D721Med (cell line): ENCODE measurements around the gene HECTD2.

ENCODE experiments used
- DNase-seq: peaks from one replicate; pipeline ENCODE4 v3.0.0; 2011; ENCODE audit warnings: low spot score; ENCODE audit not compliant: insufficient read length
- FAIRE-seq: peaks from 2 replicates; lab custom pipeline; 2011; peaks lifted over from hg19 to GRCh38; lab: Jason Lieb, UNC
- TF ChIP-seq, protein P1 (sequence below): IDR thresholded peaks from 2 replicates; pipeline ENCODE4 v1.5.1; 2012; ENCODE audit warnings: mild to moderate bottlenecking, control low read depth; ENCODE audit not compliant: insufficient read depth; ENCODE audit errors: missing control alignments

HECTD2 gene

GRCh38 chr10:91474009-91474408 lies 63.9 kb downstream of the HECTD2 start:
- TF ChIP-seq, protein P1, sequence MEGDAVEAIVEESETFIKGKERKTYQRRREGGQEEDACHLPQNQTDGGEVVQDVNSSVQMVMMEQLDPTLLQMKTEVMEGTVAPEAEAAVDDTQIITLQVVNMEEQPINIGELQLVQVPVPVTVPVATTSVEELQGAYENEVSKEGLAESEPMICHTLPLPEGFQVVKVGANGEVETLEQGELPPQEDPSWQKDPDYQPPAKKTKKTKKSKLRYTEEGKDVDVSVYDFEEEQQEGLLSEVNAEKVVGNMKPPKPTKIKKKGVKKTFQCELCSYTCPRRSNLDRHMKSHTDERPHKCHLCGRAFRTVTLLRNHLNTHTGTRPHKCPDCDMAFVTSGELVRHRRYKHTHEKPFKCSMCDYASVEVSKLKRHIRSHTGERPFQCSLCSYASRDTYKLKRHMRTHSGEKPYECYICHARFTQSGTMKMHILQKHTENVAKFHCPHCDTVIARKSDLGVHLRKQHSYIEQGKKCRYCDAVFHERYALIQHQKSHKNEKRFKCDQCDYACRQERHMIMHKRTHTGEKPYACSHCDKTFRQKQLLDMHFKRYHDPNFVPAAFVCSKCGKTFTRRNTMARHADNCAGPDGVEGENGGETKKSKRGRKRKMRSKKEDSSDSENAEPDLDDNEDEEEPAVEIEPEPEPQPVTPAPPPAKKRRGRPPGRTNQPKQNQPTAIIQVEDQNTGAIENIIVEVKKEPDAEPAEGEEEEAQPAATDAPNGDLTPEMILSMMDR, result no peak
- FAIRE-seq, result no peak
- DNase-seq, result no peak

DNA sequence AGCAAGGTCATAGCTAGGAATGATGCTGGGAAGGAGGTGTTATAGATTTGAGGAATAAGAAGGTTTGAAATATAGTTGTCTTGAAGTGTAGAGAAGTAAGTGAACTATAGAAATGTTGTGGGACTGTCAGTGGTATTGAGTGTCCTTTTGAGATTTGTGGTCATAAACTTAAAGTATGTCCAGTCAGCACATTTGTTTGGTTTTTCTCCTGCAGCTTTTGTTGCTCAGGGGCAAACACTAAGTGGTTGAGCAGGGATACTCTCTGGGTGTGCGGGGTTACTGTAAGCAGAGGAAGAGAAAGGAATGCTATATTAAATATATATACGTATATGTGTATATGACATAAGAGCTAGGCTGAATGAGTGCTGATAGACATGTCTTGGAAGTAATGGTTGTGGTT lies 67.1 kb downstream of the HECTD2 start:
- TF ChIP-seq, protein P1, result no peak
- DNase-seq (no peak), FAIRE-seq (no peak)

GRCh38 chr10:91479583-91479982 lies 69.4 kb downstream of the HECTD2 start:
- FAIRE-seq (no peak), DNase-seq (no peak)
- TF ChIP-seq, protein P1, result no peak

GRCh38 chr10:91487911-91488582 lies 77.9 kb downstream of the HECTD2 start:
- TF ChIP-seq, protein P1, result no peak
- FAIRE-seq, result no peak
- no peak for DNase-seq

DNA sequence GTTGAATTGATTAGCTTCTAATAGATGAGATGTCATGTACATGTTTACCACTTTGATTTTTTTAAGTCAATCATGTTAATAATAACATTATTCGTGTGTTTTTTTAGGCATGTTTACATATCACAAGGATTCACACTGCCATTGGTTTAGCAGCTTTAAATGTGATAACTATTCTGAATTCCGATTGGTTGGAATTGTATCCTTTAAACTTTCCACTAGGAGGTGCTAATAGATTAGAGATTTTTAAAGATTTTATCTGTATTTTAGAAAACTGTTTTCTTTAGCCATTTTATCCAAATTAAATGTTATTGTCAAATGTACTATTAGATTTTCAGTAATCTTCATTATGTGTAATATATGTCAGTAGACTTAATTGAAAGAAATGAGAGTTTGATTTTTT lies 83.2 kb downstream of the HECTD2 start:
- no peak for DNase-seq
- FAIRE-seq, result no peak
- TF ChIP-seq, protein P1, result no peak

- DNase-seq, result no peak
- TF ChIP-seq, protein P1, result no peak
- no peak for FAIRE-seq
Observed at GRCh38 chr10:91495402-91495801, 85.3 kb downstream of the HECTD2 start.

DNA sequence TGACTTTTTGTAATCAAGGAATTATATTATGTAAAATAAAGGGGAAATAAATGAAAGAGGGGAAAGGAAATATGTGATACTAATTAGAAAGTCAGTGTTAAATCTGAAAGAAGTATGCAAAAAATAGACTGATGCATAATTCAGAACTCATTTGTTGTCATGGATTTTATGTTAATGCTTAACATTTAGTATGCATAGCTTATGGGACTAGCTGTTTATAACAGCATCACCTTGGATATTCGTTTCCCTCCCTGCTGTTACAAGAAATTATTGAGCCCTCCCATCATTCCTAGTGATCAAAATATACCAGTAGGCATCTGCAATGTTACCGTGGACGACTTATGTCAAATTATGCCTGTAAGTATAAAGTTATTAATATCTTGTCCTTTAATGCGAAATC lies 85.9 kb downstream of the HECTD2 start:
- TF ChIP-seq, protein P1, result no peak
- no peak for FAIRE-seq
- no peak for DNase-seq
